ENCODE measurements around the gene BFSP2. TPM values are rescaled to one million over a fixed set of nuclear protein-coding genes. Genes with fewer than 3 reads are reported as not detected.
"Not testable (repeated sequence)": the region's sequence is repeated elsewhere in the genome, so short reads cannot be mapped to it uniquely, and the experiment has no call there.

BFSP2 gene
- total RNA-seq, 1 donor from 2014 or later: not detected

- no peak overlapping the region for H3K27ac Mint-ChIP-seq
- no peaks in the 10 kb centered on the region for H3K9me3 Mint-ChIP-seq
- H3K4me1 Mint-ChIP-seq (ENCODE audit: low read depth): peaks cover 49% of the 10 kb centered on the region
- H3K4me3 Mint-ChIP-seq: no peak overlapping the region
- DNase-seq (ENCODE audit: low spot score): no peak
- no peaks in the 10 kb centered on the region for H3K36me3 Mint-ChIP-seq (ENCODE audit: low read depth)
- intact Hi-C loops (cut with micrococcal nuclease): no loop called here
- no peaks in the 10 kb centered on the region for H3K27me3 Mint-ChIP-seq (ENCODE audit: insufficient read depth)
These were observed 72.4 kb downstream of the BFSP2 start for GRCh38 chr3:133472242-133472641.

DNA sequence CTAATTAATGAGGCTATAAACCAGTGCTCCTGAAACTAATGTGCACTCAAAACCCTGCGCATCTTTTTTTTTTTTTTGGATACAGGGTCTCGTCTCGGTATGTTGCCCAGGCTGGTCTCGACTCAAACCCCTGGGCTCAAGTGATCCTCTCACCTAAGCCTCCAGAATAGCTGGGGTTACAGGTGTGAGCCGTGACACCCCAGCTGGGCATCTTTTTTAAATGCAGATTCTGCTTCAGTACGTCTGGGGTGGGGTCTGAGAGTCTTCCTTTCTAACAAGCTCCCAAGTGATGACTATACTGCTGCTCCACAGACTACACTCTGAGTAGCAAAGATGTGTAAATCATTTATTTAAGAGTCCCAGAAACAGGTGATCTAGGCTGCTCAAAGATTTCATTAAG is 73.0 kb downstream of the BFSP2 start:
- DNase-seq (ENCODE audit: low spot score): no peak
- Mint-ChIP-seq H3K27ac (no peak overlapping the region), H3K9me3 (no peaks in the 10 kb centered on the region), H3K27me3 (ENCODE audit: insufficient read depth) (no peaks in the 10 kb centered on the region), H3K36me3 (ENCODE audit: low read depth) (no peaks in the 10 kb centered on the region), H3K4me3 (no peak overlapping the region), H3K4me1 (ENCODE audit: low read depth) (peaks cover 49% of the 10 kb centered on the region)
- intact Hi-C loops (cut with micrococcal nuclease): no loop called here

DNA sequence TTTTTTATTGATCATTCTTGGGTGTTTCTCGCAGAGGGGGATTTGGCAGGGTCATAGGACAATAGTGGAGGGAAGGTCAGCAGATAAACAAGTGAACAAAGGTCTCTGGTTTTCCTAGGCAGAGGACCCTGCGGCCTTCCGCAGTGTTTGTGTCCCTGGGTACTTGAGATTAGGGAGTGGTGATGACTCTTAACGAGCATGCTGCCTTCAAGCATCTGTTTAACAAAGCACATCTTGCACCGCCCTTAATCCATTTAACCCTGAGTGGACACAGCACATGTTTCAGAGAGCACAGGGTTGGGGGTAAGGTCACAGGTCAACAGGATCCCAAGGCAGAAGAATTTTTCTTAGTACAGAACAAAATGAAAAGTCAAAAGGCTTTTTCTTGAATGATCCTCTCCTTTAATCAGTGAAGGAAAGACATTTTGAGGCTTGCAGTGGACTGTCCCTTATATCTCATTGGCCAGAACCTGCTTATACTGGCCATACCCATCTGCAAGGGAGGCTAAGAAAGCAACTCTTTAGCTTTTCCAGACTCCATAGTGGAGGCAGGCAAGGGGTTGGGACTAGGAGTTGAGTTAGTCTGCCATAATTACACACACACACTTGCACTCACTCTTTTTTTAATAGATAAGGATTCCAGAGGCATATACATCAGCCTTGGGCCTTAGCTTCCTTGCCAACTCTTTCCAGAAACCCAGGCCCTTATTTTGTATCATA is 73.8 kb downstream of the BFSP2 start:
- H3K36me3 Mint-ChIP-seq (ENCODE audit: low read depth); DNase-seq (ENCODE audit: low spot score); H3K9me3 Mint-ChIP-seq; H3K4me3 Mint-ChIP-seq; H3K27me3 Mint-ChIP-seq (ENCODE audit: insufficient read depth); intact Hi-C loops (cut with micrococcal nuclease): not testable (repeated sequence)
- peak overlapping the region; percentile 16 for H3K27ac Mint-ChIP-seq
- H3K4me1 Mint-ChIP-seq (ENCODE audit: low read depth): peaks cover 49% of the 10 kb centered on the region

GRCh38 chr3:133474251-133474801 is 74.5 kb downstream of the BFSP2 start:
- peak overlapping the region; percentile 43 for H3K27ac Mint-ChIP-seq
- intact Hi-C loops (cut with micrococcal nuclease): no loop called here
- no peaks in the 10 kb centered on the region for H3K36me3 Mint-ChIP-seq (ENCODE audit: low read depth)
- no peak overlapping the region for H3K4me3 Mint-ChIP-seq
- DNase-seq (ENCODE audit: low spot score): no peak
- H3K27me3 Mint-ChIP-seq (ENCODE audit: insufficient read depth): no peaks in the 10 kb centered on the region
- peaks cover 52% of the 10 kb centered on the region for H3K4me1 Mint-ChIP-seq (ENCODE audit: low read depth)
- no peaks in the 10 kb centered on the region for H3K9me3 Mint-ChIP-seq

DNA sequence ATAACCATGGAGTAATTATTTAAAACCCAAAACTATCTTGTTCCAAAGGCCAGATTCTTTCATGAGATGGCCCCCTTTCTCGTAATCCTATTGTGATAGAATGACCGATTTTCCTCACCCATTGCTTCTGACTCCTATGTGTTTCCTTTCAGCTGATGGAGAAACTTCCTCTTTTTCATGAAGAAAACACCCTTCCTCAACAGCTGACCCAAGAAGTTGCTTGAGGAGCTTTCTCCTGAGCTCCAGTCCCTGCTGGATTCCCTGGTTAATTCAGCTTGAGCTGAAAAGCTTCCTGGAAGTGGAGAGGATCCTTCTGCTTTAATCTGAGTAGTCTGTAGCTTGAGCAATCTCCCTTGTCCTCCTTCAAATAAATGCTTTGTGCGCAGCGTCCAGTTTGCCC is 75.0 kb downstream of the BFSP2 start:
- H3K27me3 Mint-ChIP-seq (ENCODE audit: insufficient read depth): no peaks in the 10 kb centered on the region
- peak overlapping the region; percentile 43 for H3K27ac Mint-ChIP-seq
- H3K4me3 Mint-ChIP-seq: no peak overlapping the region
- no peaks in the 10 kb centered on the region for H3K36me3 Mint-ChIP-seq (ENCODE audit: low read depth)
- no peaks in the 10 kb centered on the region for H3K9me3 Mint-ChIP-seq
- intact Hi-C loops (cut with micrococcal nuclease): loop anchor here (1.0 kb wide), 4 partner anchors 11 to 98 kb away; partner anchors contain the start of gene CDV3
- DNase-seq (ENCODE audit: low spot score): no peak
- peaks cover 52% of the 10 kb centered on the region for H3K4me1 Mint-ChIP-seq (ENCODE audit: low read depth)

- H3K4me3 Mint-ChIP-seq: peak overlapping the region; percentile 59
- no peaks in the 10 kb centered on the region for H3K36me3 Mint-ChIP-seq (ENCODE audit: low read depth)
- intact Hi-C loops (cut with micrococcal nuclease): loop anchor here (1.0 kb wide), 4 partner anchors 11 to 98 kb away; partner anchors contain the start of gene CDV3
- peaks cover 52% of the 10 kb centered on the region for H3K4me1 Mint-ChIP-seq (ENCODE audit: low read depth)
- H3K27me3 Mint-ChIP-seq (ENCODE audit: insufficient read depth): no peaks in the 10 kb centered on the region
- H3K9me3 Mint-ChIP-seq: no peaks in the 10 kb centered on the region
- peak; percentile 42 for DNase-seq (ENCODE audit: low spot score)
- H3K27ac Mint-ChIP-seq: peak overlapping the region; percentile 32
These were observed 75.6 kb downstream of the BFSP2 start for GRCh38 chr3:133475245-133476010.

DNA sequence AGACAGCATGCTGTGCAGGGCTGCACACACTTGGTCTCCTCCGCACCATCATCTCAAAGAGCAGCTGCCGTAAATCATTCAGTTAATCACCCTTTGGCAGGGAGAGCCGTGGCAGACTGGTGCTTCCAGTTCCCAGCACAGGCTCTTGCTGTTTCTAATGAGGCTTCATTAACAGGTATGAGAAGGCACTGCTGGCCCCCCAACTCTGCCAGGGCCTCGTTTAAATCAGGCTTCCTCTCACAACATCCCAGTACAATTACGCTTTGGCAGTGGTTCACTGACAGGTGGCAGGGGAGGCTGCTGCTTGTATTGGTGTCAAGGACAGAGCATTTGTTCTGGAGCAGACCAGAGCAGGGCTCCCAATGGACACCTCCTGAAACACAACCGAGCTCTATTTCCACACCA is 77.1 kb downstream of the BFSP2 start:
- Mint-ChIP-seq H3K27me3 (ENCODE audit: insufficient read depth) (no peaks in the 10 kb centered on the region), H3K4me3 (no peak overlapping the region), H3K9me3 (no peaks in the 10 kb centered on the region), H3K4me1 (ENCODE audit: low read depth) (peaks cover 52% of the 10 kb centered on the region), H3K27ac (no peak overlapping the region), H3K36me3 (ENCODE audit: low read depth) (no peaks in the 10 kb centered on the region)
- intact Hi-C loops (cut with micrococcal nuclease): no loop called here
- DNase-seq (ENCODE audit: low spot score): no peak

- Mint-ChIP-seq H3K4me1 (ENCODE audit: low read depth) (peaks cover 52% of the 10 kb centered on the region), H3K9me3 (no peaks in the 10 kb centered on the region), H3K27me3 (ENCODE audit: insufficient read depth) (no peaks in the 10 kb centered on the region)
These were observed 77.6 kb downstream of the BFSP2 start for GRCh38 chr3:133477487-133477886.

DNA sequence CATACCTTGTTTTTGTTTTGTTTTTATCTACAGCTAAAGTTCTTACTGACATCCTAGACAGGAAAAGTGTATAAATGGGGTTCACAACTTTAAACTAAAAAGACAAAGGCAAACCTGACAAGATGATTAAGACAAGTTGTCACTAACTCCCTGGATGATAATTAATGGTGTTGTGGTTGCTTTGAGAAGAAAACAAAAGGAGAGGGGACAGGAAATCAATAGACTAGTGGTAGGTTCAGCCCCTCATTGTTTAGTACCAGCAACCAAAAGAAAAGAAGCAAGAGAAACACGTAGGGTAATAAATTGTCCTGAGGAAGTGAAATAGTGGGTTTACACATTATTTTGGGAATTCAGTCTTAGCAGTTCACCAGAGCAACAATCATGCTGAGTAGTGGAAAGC is 78.8 kb downstream of the BFSP2 start:
- no peak overlapping the region for H3K4me3 Mint-ChIP-seq
- H3K4me1 Mint-ChIP-seq (ENCODE audit: low read depth): peaks cover 52% of the 10 kb centered on the region
- no peak for DNase-seq (ENCODE audit: low spot score)
- intact Hi-C loops (cut with micrococcal nuclease): loop anchor here (1.0 kb wide), 1 partner anchor 12 kb away; no protein-coding TSS in a partner anchor
- no peaks in the 10 kb centered on the region for H3K9me3 Mint-ChIP-seq
- no peaks in the 10 kb centered on the region for H3K36me3 Mint-ChIP-seq (ENCODE audit: low read depth)
- no peaks in the 10 kb centered on the region for H3K27me3 Mint-ChIP-seq (ENCODE audit: insufficient read depth)
- H3K27ac Mint-ChIP-seq: no peak overlapping the region

More at GRCh38 chr3:133477487-133477886, 77.6 kb downstream of the BFSP2 start:
- H3K27ac Mint-ChIP-seq: no peak overlapping the region
- no peak overlapping the region for H3K4me3 Mint-ChIP-seq
- DNase-seq (ENCODE audit: low spot score): no peak
- intact Hi-C loops (cut with micrococcal nuclease): no loop called here
- H3K36me3 Mint-ChIP-seq (ENCODE audit: low read depth): no peaks in the 10 kb centered on the region

- DNase-seq (ENCODE audit: low spot score): no peak
- no peak overlapping the region for H3K4me3 Mint-ChIP-seq
- no peaks in the 10 kb centered on the region for H3K27me3 Mint-ChIP-seq (ENCODE audit: insufficient read depth)
- H3K4me1 Mint-ChIP-seq (ENCODE audit: low read depth): peaks cover 45% of the 10 kb centered on the region
- intact Hi-C loops (cut with micrococcal nuclease): no loop called here
- H3K27ac Mint-ChIP-seq: no peak overlapping the region
- no peaks in the 10 kb centered on the region for H3K36me3 Mint-ChIP-seq (ENCODE audit: low read depth)
- H3K9me3 Mint-ChIP-seq: no peaks in the 10 kb centered on the region
These were observed 79.5 kb downstream of the BFSP2 start for GRCh38 chr3:133479401-133479800.

DNA sequence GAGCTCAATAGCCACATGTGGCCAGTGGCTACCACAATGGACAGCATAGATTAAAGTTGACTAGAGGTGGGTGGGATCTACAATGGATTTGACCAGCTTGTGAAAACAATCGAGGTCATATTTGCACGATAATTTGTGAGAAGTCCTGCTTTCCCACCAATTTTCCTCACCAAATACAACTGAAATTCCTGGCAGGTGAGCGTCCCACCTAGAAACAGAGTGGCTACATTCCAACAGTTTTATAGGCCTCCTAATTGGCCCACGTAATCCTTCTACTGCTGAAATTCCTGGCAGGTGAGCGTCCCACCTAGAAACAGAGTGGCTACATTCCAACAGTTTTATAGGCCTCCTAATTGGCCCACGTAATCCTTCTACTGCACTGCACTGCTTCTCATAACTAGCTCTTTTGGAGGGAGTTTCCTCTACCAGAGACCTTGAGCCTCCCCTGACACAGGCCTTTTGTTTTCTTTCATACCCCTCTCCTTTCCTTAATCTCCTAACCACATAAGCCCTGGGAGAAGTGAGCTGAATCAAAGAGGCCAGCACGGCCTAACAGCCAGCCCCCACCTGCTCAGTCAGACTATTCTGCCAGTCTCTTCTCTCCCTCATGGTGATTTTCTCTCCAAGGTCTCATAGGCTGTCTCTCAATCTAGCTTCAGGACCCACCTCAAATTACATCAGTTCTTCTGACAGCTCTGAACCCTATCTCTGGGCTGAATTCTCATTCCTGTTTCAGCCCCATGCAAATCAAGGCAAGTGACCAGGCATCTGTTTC is 80.2 kb downstream of the BFSP2 start:
- no peak for DNase-seq (ENCODE audit: low spot score)
- no peaks in the 10 kb centered on the region for H3K9me3 Mint-ChIP-seq
- no peaks in the 10 kb centered on the region for H3K27me3 Mint-ChIP-seq (ENCODE audit: insufficient read depth)
- intact Hi-C loops (cut with micrococcal nuclease): no loop called here
- no peaks in the 10 kb centered on the region for H3K36me3 Mint-ChIP-seq (ENCODE audit: low read depth)
- no peak overlapping the region for H3K4me3 Mint-ChIP-seq
- H3K27ac Mint-ChIP-seq: no peak overlapping the region
- H3K4me1 Mint-ChIP-seq (ENCODE audit: low read depth): peaks cover 38% of the 10 kb centered on the region

DNA sequence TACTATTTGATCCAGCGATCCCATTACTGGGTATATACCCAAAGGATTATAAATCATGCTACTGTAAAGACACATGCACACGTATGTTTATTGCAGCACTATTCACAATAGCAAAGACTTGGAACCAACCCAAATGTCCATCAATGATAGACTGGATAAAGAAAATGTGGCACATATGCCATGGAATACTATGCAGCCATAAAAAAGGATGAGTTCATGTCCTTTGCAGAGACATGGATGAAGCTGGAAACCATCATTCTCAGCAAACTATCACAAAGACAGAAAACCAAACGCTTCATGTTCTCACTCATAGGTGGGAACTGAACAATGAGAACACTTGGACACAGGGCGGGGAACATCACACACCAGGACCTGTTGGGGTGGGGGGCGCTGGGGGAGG is 82.6 kb downstream of the BFSP2 start:
- intact Hi-C loops (cut with micrococcal nuclease); DNase-seq (ENCODE audit: low spot score); H3K27ac Mint-ChIP-seq; H3K9me3 Mint-ChIP-seq; H3K36me3 Mint-ChIP-seq (ENCODE audit: low read depth); H3K4me3 Mint-ChIP-seq; H3K27me3 Mint-ChIP-seq (ENCODE audit: insufficient read depth): not testable (repeated sequence)
- H3K4me1 Mint-ChIP-seq (ENCODE audit: low read depth): peaks cover 14% of the 10 kb centered on the region

Measured in activated T-helper 1 cell treated with anti-CD3 and anti-CD28 coated beads, Interleukin-12 subunit alpha, Interleukin-12 subunit beta, Interleukin-2, Interleukin-4 antibody, amounts not matched to agents 30 ng/mL and 10 ng/mL and 1 ng/mL, durations not matched to agents 14 hours and 24 hours and 36 hours (primary cell).